GM23338 (cell line): ENCODE data around the gene NEMF. TPM values are rescaled to one million over a fixed set of nuclear protein-coding genes. Genes with fewer than 3 reads are reported as not detected.

Experiments
- ATAC-seq: fragments of 200-7000 bp; cut with Tn5 transposase; 3 replicates; pipeline ENCODE4 v1.9.1; 2020
- DNase-seq: peaks from one replicate; pipeline ENCODE4 v3.0.0-alpha.2; 2015; ENCODE audit warnings: low spot score
- H2AFZ ChIP-seq: fragments of 200-600 bp; sonication (generic); 2 replicates; pipeline ENCODE4 v1.8.0; 2016; ENCODE audit warnings: antibody characterized with exemption, mild to moderate bottlenecking, moderate library complexity
- H3F3A ChIP-seq: fragments of 200-600 bp; sonication (generic); replicated peaks from 2 replicates; pipeline ENCODE4 v1.8.0; 2017; ENCODE audit warnings: antibody characterized with exemption, mixed run types, low read depth
- H3K27ac ChIP-seq: fragments of 200-600 bp; sonication (generic); 2 replicates; pipeline ENCODE4 v1.6.1; 2016; ENCODE audit warnings: low read depth
- H3K27me3 ChIP-seq: fragments of 200-600 bp; sonication (generic); 2 replicates; pipeline ENCODE4 v1.8.0; 2016; ENCODE audit warnings: mild to moderate bottlenecking, mixed run types, moderate library complexity; ENCODE audit not compliant: insufficient read depth
- H3K36me3 ChIP-seq: fragments of 200-600 bp; sonication (generic); 2 replicates; pipeline ENCODE4 v1.8.0; 2016; ENCODE audit warnings: mild to moderate bottlenecking; ENCODE audit not compliant: insufficient read depth
- H3K4me1 ChIP-seq: fragments of 200-600 bp; sonication (generic); 2 replicates; pipeline ENCODE4 v1.8.0; 2016; ENCODE audit warnings: mild to moderate bottlenecking, moderate library complexity; ENCODE audit not compliant: insufficient read depth
- H3K4me2 ChIP-seq: fragments of 200-600 bp; sonication (generic); 2 replicates; pipeline ENCODE4 v1.7.1; 2017; ENCODE audit warnings: mixed run types
- H3K4me3 ChIP-seq: fragments of 200-600 bp; sonication (generic); 2 replicates; pipeline ENCODE4 v1.6.1; 2016; ENCODE audit warnings: mixed run types
- H3K79me2 ChIP-seq: fragments of 200-600 bp; sonication (generic); replicated peaks from 2 replicates; pipeline ENCODE4 v1.8.0; 2017; ENCODE audit warnings: mild to moderate bottlenecking; ENCODE audit not compliant: insufficient read depth
- H3K9me2 ChIP-seq: fragments of 200-600 bp; sonication (generic); 2 replicates; pipeline ENCODE4 v1.8.0; 2017; ENCODE audit not compliant: insufficient read depth
- H4K20me1 ChIP-seq: fragments of 200-600 bp; sonication (generic); replicated peaks from 2 replicates; pipeline ENCODE4 v1.8.0; 2017; ENCODE audit warnings: mild to moderate bottlenecking; ENCODE audit not compliant: insufficient read depth
- H3K27ac Mint-ChIP-seq: 2 replicates; pipeline ENCODE4 v1.8.0; 2020; ENCODE audit warnings: inconsistent platforms, mild to moderate bottlenecking, moderate library complexity, mixed read lengths
- H3K27me3 Mint-ChIP-seq: 3 replicates; pipeline ENCODE4 v1.8.0; 2022; ENCODE audit warnings: low read depth, mild to moderate bottlenecking, moderate library complexity, mixed read lengths, inconsistent platforms; ENCODE audit not compliant: insufficient read depth, poor library complexity
- H3K36me3 Mint-ChIP-seq: 3 replicates; pipeline ENCODE4 v1.8.0; 2021; ENCODE audit warnings: low read depth, mild to moderate bottlenecking, inconsistent platforms, moderate library complexity, mixed read lengths
- H3K4me1 Mint-ChIP-seq: 3 replicates; pipeline ENCODE4 v1.8.0; 2020; ENCODE audit warnings: mild to moderate bottlenecking, inconsistent platforms, mixed read lengths
- H3K4me3 Mint-ChIP-seq: 3 replicates; pipeline ENCODE4 v1.8.0; 2021; ENCODE audit warnings: moderate library complexity, mild to moderate bottlenecking, inconsistent platforms, mixed read lengths
- H3K9me3 Mint-ChIP-seq: 3 replicates; pipeline ENCODE4 v1.8.0; 2020; ENCODE audit warnings: moderate library complexity, mild to moderate bottlenecking, inconsistent platforms, mixed read lengths
- CREB1 ChIP-seq: fragments of 250-450 bp; sonication (Bioruptor Pico); IDR thresholded peaks from 2 replicates; pipeline ENCODE4 v1.5.0; 2020; ENCODE audit warnings: low read depth, mild to moderate bottlenecking, moderate library complexity
- EZH2 ChIP-seq: fragments of 200-600 bp; sonication (generic); IDR thresholded peaks from one replicate; pipeline ENCODE4 v1.8.0; 2017; ENCODE audit warnings: antibody characterized with exemption, mild to moderate bottlenecking, low read depth; ENCODE audit not compliant: unreplicated experiment
- EZH2phosphoT487 ChIP-seq: fragments of 200-600 bp; sonication (generic); IDR thresholded peaks from one replicate; pipeline ENCODE4 v1.8.1; 2018; ENCODE audit warnings: antibody characterized with exemption; ENCODE audit not compliant: unreplicated experiment
- JUNB ChIP-seq: IDR thresholded peaks from one replicate; pipeline ENCODE4 v1.6.1; 2016; ENCODE audit warnings: antibody characterized with exemption; ENCODE audit not compliant: unreplicated experiment
- NANOG ChIP-seq: IDR thresholded peaks from 2 replicates; pipeline ENCODE4 v1.6.1; 2016; ENCODE audit warnings: antibody characterized with exemption, borderline replicate concordance
- POLR2AphosphoS5 ChIP-seq: IDR thresholded peaks from 2 replicates; pipeline ENCODE4 v1.6.1; 2016; ENCODE audit warnings: antibody characterized with exemption, low read depth
- STAT1 ChIP-seq: IDR thresholded peaks from one replicate; pipeline ENCODE4 v1.6.1; 2016; ENCODE audit warnings: antibody characterized with exemption; ENCODE audit not compliant: unreplicated experiment
- ZNF114 ChIP-seq: fragments of 250-450 bp; sonication (Bioruptor Pico); IDR thresholded peaks from 2 replicates; pipeline ENCODE4 v1.5.0; 2020; ENCODE audit warnings: mild to moderate bottlenecking, moderate library complexity
- ZNF331 ChIP-seq: fragments of 250-450 bp; sonication (Bioruptor Pico); IDR thresholded peaks from 2 replicates; pipeline ENCODE4 v1.5.0; 2020; ENCODE audit warnings: low read depth, mild to moderate bottlenecking, moderate library complexity
- polyA plus RNA-seq: library from polyadenylated mRNA; unstranded; fragments of >200 nt; fragmentation: Nextera tagmentation; extraction: Ambion mirVana; gene quantifications from 2 replicates; pipeline ENCODE4 v1.2.1, GENCODE V29; 2016
- total RNA-seq: library from RNA; depleted of rRNA; stranded (reverse); fragments of >200 nt; shearing (Covaris generic); gene quantifications from 2 replicates; pipeline ENCODE4 v1.2.3, GENCODE V29; 2014
- TF ChIP-seq, protein P1 (sequence below): IDR thresholded peaks from 2 replicates; pipeline ENCODE4 v1.6.1; 2016; ENCODE audit warnings: antibody characterized with exemption
- TF ChIP-seq, protein P2 (sequence below), 2 experiments: fragments of 200-600 bp in 1 of 2; sonication (generic) in 1 of 2; conservative IDR thresholded peaks; 2 replicates each; pipeline versions ENCODE4 v1.5.1 to v1.6.1; 2016 to 2017; ENCODE audit warnings: antibody characterized with exemption in 2 of 2, low read depth in 2 of 2, mild to moderate bottlenecking in 2 of 2, moderate library complexity in 1 of 2
- TF ChIP-seq, protein P3 (sequence below): IDR thresholded peaks from one replicate; pipeline ENCODE4 v1.6.1; 2018; ENCODE audit warnings: antibody characterized with exemption; ENCODE audit not compliant: unreplicated experiment

Gene NEMF
- total and polyA plus RNA-seq, 2 experiments from 2014 or later: 58.4 to 88.1 TPM

DNA sequence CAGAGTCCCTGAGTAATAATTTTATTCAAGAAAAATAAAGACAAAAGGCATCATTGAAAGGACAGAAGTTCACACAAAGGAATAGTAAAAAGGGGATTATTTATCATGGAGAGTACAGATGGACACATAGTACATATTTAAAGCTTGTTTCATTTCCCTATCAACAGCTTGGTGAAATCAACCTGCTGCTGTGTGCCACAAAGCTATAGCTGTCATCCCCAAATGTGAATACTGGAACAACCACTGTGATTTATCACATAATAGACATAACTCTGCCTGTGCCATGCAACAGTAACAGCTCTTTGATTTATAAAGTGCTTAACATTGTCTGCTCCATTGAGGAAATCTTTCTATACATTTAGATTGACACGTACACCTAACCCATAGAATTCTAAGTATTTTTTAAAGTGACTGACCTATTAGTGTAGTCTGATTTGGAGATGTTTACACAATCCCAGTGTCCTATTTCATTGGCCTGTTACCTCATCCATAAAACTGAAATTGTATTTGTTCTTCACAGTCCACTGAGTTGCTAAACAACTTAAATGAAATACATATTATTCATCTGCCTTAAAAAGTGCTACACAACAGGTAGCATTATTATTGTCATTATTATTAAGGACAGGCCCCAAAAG is 3.3 kb downstream of the NEMF start:
- Mint-ChIP-seq H3K4me1 (peaks cover 5% of the 10 kb centered on the region), H3K4me3 (no peak overlapping the region), H3K36me3 (peaks cover 57% of the 10 kb centered on the region), H3K27ac (no peak overlapping the region), H3K9me3 (no peaks in the 10 kb centered on the region), H3K27me3 (peaks cover 8% of the 10 kb centered on the region)
- ATAC-seq (no peak), DNase-seq (no peak)
- Histone ChIP-seq H3K4me1 (no peaks in the 10 kb centered on the region), H3K79me2 (peaks cover 34% of the 10 kb centered on the region), H4K20me1 (peaks cover 7% of the 10 kb centered on the region; the same call in 1 of the 2 replicates), H3F3A (no peaks in the 10 kb centered on the region), H2AFZ (no peak overlapping the region), H3K4me3 (no peak overlapping the region), H3K36me3 (peaks cover 29% of the 10 kb centered on the region), H3K27me3 (no peaks in the 10 kb centered on the region), H3K9me2 (no peaks in the 10 kb centered on the region), H3K27ac (no peak overlapping the region), H3K4me2 (no peak overlapping the region)
- TF ChIP-seq EZH2phosphoT487: no peak
- TF ChIP-seq STAT1: no peak
- no peak for TF ChIP-seq NANOG

DNA sequence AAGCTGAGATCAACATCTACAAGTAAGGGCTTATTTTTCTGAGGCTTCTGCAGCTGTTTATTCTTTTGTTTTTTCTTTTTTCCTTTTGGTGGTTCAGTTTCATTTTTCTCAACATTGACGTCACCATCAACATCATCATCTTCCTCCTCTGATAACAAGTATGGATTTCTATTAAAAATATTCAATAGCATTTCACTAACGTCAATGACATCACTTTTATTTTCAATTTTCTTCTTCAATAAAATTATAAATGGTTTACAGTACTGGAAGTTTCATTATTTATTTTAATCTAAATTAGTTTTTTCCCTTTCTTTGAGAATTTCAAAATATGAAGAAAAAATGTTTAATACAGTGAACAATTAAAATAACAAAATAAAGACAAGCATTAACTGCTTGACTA is 23.9 kb downstream of the NEMF start:
- H3K9me3 Mint-ChIP-seq: no peaks in the 10 kb centered on the region
- peaks cover 82% of the 10 kb centered on the region for H3K36me3 Mint-ChIP-seq
- ATAC-seq (no peak), DNase-seq (no peak)
- H3K36me3 ChIP-seq: peaks cover 68% of the 10 kb centered on the region
- no peak overlapping the region for H3K4me3 Mint-ChIP-seq
- H3K4me2 ChIP-seq: no peak overlapping the region
- H3K4me1 ChIP-seq: no peaks in the 10 kb centered on the region
- no peaks in the 10 kb centered on the region for H3K27me3 Mint-ChIP-seq
- no peak overlapping the region for H2AFZ ChIP-seq
- H4K20me1 ChIP-seq: no peaks in the 10 kb centered on the region
- no peaks in the 10 kb centered on the region for H3F3A ChIP-seq
- no peak overlapping the region for H3K27ac Mint-ChIP-seq
- H3K27ac ChIP-seq: no peak overlapping the region
- TF ChIP-seq JUNB (no peak), ZNF114 (CRISPR knock-in tag) (no peak), EZH2phosphoT487 (no peak), STAT1 (no peak), CREB1 (no peak), ZNF331 (CRISPR knock-in tag) (no peak), EZH2 (no peak), POLR2AphosphoS5 (no peak)
- TF ChIP-seq, protein P1, sequence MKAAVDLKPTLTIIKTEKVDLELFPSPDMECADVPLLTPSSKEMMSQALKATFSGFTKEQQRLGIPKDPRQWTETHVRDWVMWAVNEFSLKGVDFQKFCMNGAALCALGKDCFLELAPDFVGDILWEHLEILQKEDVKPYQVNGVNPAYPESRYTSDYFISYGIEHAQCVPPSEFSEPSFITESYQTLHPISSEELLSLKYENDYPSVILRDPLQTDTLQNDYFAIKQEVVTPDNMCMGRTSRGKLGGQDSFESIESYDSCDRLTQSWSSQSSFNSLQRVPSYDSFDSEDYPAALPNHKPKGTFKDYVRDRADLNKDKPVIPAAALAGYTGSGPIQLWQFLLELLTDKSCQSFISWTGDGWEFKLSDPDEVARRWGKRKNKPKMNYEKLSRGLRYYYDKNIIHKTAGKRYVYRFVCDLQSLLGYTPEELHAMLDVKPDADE: no peak
- TF ChIP-seq, protein P2, sequence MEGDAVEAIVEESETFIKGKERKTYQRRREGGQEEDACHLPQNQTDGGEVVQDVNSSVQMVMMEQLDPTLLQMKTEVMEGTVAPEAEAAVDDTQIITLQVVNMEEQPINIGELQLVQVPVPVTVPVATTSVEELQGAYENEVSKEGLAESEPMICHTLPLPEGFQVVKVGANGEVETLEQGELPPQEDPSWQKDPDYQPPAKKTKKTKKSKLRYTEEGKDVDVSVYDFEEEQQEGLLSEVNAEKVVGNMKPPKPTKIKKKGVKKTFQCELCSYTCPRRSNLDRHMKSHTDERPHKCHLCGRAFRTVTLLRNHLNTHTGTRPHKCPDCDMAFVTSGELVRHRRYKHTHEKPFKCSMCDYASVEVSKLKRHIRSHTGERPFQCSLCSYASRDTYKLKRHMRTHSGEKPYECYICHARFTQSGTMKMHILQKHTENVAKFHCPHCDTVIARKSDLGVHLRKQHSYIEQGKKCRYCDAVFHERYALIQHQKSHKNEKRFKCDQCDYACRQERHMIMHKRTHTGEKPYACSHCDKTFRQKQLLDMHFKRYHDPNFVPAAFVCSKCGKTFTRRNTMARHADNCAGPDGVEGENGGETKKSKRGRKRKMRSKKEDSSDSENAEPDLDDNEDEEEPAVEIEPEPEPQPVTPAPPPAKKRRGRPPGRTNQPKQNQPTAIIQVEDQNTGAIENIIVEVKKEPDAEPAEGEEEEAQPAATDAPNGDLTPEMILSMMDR (conservative IDR thresholded peaks at IDR 0.05; ENCODE audit: low read depth in 2 of 2): no peak
- TF ChIP-seq, protein P3, sequence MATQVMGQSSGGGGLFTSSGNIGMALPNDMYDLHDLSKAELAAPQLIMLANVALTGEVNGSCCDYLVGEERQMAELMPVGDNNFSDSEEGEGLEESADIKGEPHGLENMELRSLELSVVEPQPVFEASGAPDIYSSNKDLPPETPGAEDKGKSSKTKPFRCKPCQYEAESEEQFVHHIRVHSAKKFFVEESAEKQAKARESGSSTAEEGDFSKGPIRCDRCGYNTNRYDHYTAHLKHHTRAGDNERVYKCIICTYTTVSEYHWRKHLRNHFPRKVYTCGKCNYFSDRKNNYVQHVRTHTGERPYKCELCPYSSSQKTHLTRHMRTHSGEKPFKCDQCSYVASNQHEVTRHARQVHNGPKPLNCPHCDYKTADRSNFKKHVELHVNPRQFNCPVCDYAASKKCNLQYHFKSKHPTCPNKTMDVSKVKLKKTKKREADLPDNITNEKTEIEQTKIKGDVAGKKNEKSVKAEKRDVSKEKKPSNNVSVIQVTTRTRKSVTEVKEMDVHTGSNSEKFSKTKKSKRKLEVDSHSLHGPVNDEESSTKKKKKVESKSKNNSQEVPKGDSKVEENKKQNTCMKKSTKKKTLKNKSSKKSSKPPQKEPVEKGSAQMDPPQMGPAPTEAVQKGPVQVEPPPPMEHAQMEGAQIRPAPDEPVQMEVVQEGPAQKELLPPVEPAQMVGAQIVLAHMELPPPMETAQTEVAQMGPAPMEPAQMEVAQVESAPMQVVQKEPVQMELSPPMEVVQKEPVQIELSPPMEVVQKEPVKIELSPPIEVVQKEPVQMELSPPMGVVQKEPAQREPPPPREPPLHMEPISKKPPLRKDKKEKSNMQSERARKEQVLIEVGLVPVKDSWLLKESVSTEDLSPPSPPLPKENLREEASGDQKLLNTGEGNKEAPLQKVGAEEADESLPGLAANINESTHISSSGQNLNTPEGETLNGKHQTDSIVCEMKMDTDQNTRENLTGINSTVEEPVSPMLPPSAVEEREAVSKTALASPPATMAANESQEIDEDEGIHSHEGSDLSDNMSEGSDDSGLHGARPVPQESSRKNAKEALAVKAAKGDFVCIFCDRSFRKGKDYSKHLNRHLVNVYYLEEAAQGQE: no peak
- no peaks in the 10 kb centered on the region for H3K27me3 ChIP-seq
- H3K79me2 ChIP-seq: no peaks in the 10 kb centered on the region; the same call in 1 of the 2 replicates
- no peaks in the 10 kb centered on the region for H3K9me2 ChIP-seq
- H3K4me1 Mint-ChIP-seq: no peaks in the 10 kb centered on the region
- H3K4me3 ChIP-seq: no peak overlapping the region
